ENCODE data around the gene RPL41.

GRCh38 chr12:56120158-56120846, 3.9 kb downstream of the RPL41 start:
- no peak for TF ChIP-seq CTCF (IDR thresholded peaks at IDR 0.05)
- TF ChIP-seq POLR2AphosphoS5 (IDR thresholded peaks at IDR 0.05; ENCODE audit: insufficient read depth in 1 of 2, low read depth in 1 of 2) = no peak
